AG04450 (cell line): Measurements from ENCODE around the gene RIMBP2. TPM values are rescaled to one million over a fixed set of nuclear protein-coding genes. Genes with fewer than 3 reads are reported as not detected.

Experiments
- CTCF ChIA-PET: fragments of 300-600, 350-600 bp; formaldehyde crosslinking; extraction: SDS; loops from one replicate; lab custom pipeline; 2022; ENCODE audit warnings: antibody characterized with exemption, inconsistent platforms; lab: Charles Lee
- POLR2A ChIA-PET: fragments of 350-600 bp; formaldehyde crosslinking; extraction: SDS; loops from one replicate; lab custom pipeline; 2021; ENCODE audit warnings: antibody characterized with exemption, inconsistent platforms; lab: Yijun Ruan, JAX
- DNase-seq: peaks from one replicate; pipeline ENCODE4 v3.0.0-alpha.2; 2011; ENCODE audit warnings: low read depth, low spot score
- H3K27ac ChIP-seq: one replicate; pipeline ENCODE4 v1.5.1; 2012; ENCODE audit warnings: low read depth, low read length, control low read depth
- H3K27me3 ChIP-seq: one replicate; pipeline ENCODE4 v1.6.0; 2012; ENCODE audit warnings: low read length; ENCODE audit not compliant: control insufficient read depth, insufficient read depth
- H3K4me3 ChIP-seq: 2 replicates; pipeline ENCODE4 v1.5.1; 2011; ENCODE audit warnings: mild to moderate bottlenecking, low read depth, low read length, control low read depth
- H3K9me3 ChIP-seq: 2 replicates; pipeline ENCODE4 v1.5.1; 2012; ENCODE audit warnings: low read length; ENCODE audit not compliant: control insufficient read depth, insufficient read depth
- CTCF ChIP-seq: IDR thresholded peaks from 2 replicates; pipeline ENCODE4 v1.5.1; 2011; ENCODE audit warnings: low read depth, low read length, control low read depth, inconsistent platforms
- polyA plus RNA-seq: library from polyadenylated mRNA; depleted of rRNA; stranded (reverse); fragments of >200 nt; gene quantifications from 2 replicates; pipeline ENCODE4 v1.2.3, GENCODE V29; 2011

The RIMBP2 gene
- polyA plus RNA-seq, 1 experiment, result not detected

GRCh38 chr12:130644566-130644965, 71.5 kb downstream of the RIMBP2 start:
- no peak for TF ChIP-seq CTCF
- ChIA-PET CTCF (no interaction called here), POLR2A (no interaction called here)
- DNase-seq, result no peak
- no peaks in the 10 kb centered on the region for H3K27me3 ChIP-seq
- H3K27ac ChIP-seq, result no peak overlapping the region
- no peak overlapping the region for H3K4me3 ChIP-seq
- peaks cover 84% of the 10 kb centered on the region for H3K9me3 ChIP-seq

- Histone ChIP-seq H3K27me3 (no peaks in the 10 kb centered on the region), H3K27ac (no peak overlapping the region), H3K4me3 (no peak overlapping the region), H3K9me3 (peaks cover 83% of the 10 kb centered on the region)
- DNase-seq, result no peak
- CTCF ChIA-PET, result no interaction called here
- POLR2A ChIA-PET, result no interaction called here
- no peak for TF ChIP-seq CTCF
These were observed 72.0 kb downstream of the RIMBP2 start for GRCh38 chr12:130644146-130644545.

GRCh38 chr12:130642856-130643255, 73.2 kb downstream of the RIMBP2 start:
- Histone ChIP-seq H3K4me3 (no peak overlapping the region), H3K27me3 (no peaks in the 10 kb centered on the region), H3K9me3 (peaks cover 85% of the 10 kb centered on the region), H3K27ac (no peak overlapping the region)
- ChIA-PET CTCF (no interaction called here), POLR2A (no interaction called here)
- TF ChIP-seq CTCF, result no peak
- DNase-seq, result no peak

GRCh38 chr12:130641533-130642184, 74.4 kb downstream of the RIMBP2 start:
- CTCF ChIA-PET, result no interaction called here
- POLR2A ChIA-PET, result no interaction called here
- no peak for DNase-seq
- Histone ChIP-seq H3K27me3 (no peaks in the 10 kb centered on the region), H3K27ac (no peak overlapping the region), H3K9me3 (peaks cover 79% of the 10 kb centered on the region), H3K4me3 (no peak overlapping the region)
- no peak for TF ChIP-seq CTCF

GRCh38 chr12:130640901-130641300, 75.2 kb downstream of the RIMBP2 start:
- DNase-seq, result no peak
- H3K27ac ChIP-seq, result no peak overlapping the region
- no peak overlapping the region for H3K4me3 ChIP-seq
- H3K9me3 ChIP-seq, result peaks cover 78% of the 10 kb centered on the region
- TF ChIP-seq CTCF, result no peak
- CTCF ChIA-PET, result no interaction called here
- no peaks in the 10 kb centered on the region for H3K27me3 ChIP-seq
- POLR2A ChIA-PET, result no interaction called here
